ENCODE data around the gene SFI1.

SFI1 gene

DNA sequence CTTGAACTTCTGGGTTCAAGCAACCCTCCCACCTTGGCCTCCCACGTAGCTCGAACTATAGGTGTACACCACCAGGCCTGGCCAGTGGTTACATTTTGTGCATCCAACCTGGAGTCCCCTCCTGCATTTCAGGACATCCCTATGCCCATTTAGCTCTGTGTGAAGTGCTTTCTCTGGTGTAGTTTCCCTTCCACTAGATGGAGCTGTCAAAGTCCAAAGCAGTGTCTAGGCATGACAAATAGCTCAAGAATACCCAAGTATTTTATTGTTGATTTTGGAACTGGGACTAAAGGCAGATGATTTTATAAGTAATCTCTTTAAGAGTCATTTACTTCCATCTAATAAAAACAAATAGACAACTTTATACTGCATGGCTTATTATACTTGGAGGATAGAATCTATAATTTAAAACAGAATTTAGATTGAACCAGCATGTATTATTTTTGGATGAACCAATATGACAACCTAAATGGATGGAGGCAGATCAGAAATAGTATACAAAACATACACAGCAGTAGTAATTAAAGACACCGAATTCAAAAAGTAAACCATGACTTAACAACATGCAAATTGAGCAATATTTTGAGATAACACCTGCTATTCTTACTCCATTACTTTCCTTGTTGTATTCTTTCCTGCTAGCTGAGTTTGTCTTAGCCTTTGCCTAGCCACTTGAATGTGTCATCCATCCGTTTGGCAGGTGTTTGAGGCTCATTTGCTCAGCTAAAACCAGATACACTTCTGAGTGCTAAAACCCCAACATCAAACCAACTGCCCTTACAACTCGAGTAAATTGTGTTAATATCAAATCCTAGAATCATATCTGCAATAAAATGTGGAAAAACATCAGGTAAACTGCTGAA lies 44.4 kb upstream of the SFI1 start:
- peaks cover 26 to 71% (median 36%) of the 10 kb centered on the region in 4 experiments for H3K36me3 ChIP-seq (ENCODE audit: control insufficient read depth in 4 of 4, insufficient read depth in 4 of 4, low read length in 3 of 4)
- H3K27ac ChIP-seq (ENCODE audit: insufficient read depth in 1 of 2, low read depth in 1 of 2, low read length in 2 of 2, poor library complexity in 1 of 2, severe bottlenecking in 2 of 2) = no peak overlapping the region
- WGBS (ENCODE audit: insufficient coverage) = 96% methylated on average over 4 of the region's 5 CpGs
- H3K9me3 ChIP-seq (ENCODE audit: control extremely low read depth in 1 of 5, control insufficient read depth in 4 of 5, insufficient read depth in 2 of 5, low read depth in 1 of 5, low read length in 4 of 5) = no peaks in the 10 kb centered on the region
- CTCF ChIA-PET = interaction anchor here (0.6 to 2.1 kb wide), 12 partner anchors 9 to 406 kb away, joined by 3 to 13 read pairs (median 4); no protein-coding TSS in a partner anchor
- H3K27me3 ChIP-seq (replicated peaks in 2 of 5; ENCODE audit: control insufficient read depth in 4 of 5, insufficient read depth in 5 of 5, low read length in 4 of 5) = no peaks in the 10 kb centered on the region
- no peak overlapping the region for H3K4me3 ChIP-seq (ENCODE audit: control insufficient read depth in 1 of 7, extremely low read depth in 1 of 7, insufficient read depth in 4 of 7, low read depth in 2 of 7, low read length in 6 of 7)
- DNase-seq = peak; percentile 46 to 70 (median 67)
- POLR2A ChIA-PET = no interaction called here
- peaks cover 0 to 4% (median 1%) of the 10 kb centered on the region in 4 experiments for H3K4me1 ChIP-seq (ENCODE audit: control extremely low read depth in 1 of 4, control insufficient read depth in 4 of 4, insufficient read depth in 4 of 4, low read length in 3 of 4)

DNA sequence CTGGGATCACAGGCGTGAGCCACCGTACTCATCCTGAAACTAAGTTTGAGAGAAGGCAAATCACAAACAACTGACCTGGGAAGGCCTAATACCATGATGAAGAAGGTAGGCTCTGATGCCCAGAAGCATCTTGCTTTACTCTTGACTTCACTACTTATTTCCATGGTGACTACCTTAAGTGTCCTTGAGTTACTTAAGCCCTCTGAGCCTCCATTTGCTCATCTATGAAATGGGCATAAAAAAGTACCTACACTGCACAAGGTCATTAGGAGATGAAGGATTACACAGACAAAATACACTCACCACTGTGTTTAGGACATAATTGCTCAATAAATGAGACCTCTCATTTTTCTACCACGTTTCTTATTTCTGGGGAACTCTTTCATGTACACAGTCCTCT lies 34.6 kb upstream of the SFI1 start:
- no peaks in the 10 kb centered on the region for H3K9me3 ChIP-seq (ENCODE audit: control extremely low read depth in 1 of 5, control insufficient read depth in 4 of 5, insufficient read depth in 2 of 5, low read depth in 1 of 5, low read length in 4 of 5)
- no peaks in the 10 kb centered on the region for H3K4me1 ChIP-seq (ENCODE audit: control extremely low read depth in 1 of 4, control insufficient read depth in 4 of 4, insufficient read depth in 4 of 4, low read length in 3 of 4)
- no peak overlapping the region for H3K27ac ChIP-seq (ENCODE audit: insufficient read depth in 1 of 2, low read depth in 1 of 2, low read length in 2 of 2, poor library complexity in 1 of 2, severe bottlenecking in 2 of 2)
- POLR2A ChIA-PET = no interaction called here
- no peak for DNase-seq
- H3K27me3 ChIP-seq (replicated peaks in 2 of 5; ENCODE audit: control insufficient read depth in 4 of 5, insufficient read depth in 5 of 5, low read length in 4 of 5) = no peaks in the 10 kb centered on the region
- CTCF ChIA-PET = interaction anchor here (1.0 to 1.4 kb wide), 2 partner anchors 10 to 12 kb away, joined by 3 to 4 read pairs; no protein-coding TSS in a partner anchor
- H3K4me3 ChIP-seq (ENCODE audit: control insufficient read depth in 1 of 7, extremely low read depth in 1 of 7, insufficient read depth in 4 of 7, low read depth in 2 of 7, low read length in 6 of 7) = no peak overlapping the region
- peaks cover 20 to 66% (median 48%) of the 10 kb centered on the region in 4 experiments for H3K36me3 ChIP-seq (ENCODE audit: control insufficient read depth in 4 of 4, insufficient read depth in 4 of 4, low read length in 3 of 4)
- WGBS (ENCODE audit: insufficient coverage) = 100% methylated on average over 2 of the region's 3 CpGs

DNA sequence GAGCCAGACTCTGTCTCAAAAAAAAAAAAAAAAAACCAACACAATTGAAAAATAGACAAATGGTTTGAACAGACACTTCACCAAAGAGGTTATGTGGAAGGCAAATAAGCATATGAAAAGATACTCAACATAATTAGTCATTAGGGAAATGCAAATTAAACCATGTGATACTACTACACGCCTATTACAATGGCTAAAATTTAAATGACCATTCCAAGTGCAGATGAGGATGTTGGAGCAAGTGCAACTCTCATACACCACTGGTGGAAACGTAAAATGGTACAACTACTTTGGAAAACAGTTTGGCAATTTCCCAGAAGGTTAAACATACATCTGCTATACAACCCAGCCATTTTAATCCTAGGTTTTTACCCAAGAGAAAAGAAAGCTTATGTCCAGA lies 31.0 kb upstream of the SFI1 start:
- no peak for DNase-seq
- Histone ChIP-seq H3K4me1 (ENCODE audit: control extremely low read depth in 1 of 4, control insufficient read depth in 4 of 4, insufficient read depth in 4 of 4, low read length in 3 of 4) (no peaks in the 10 kb centered on the region), H3K36me3 (ENCODE audit: control insufficient read depth in 4 of 4, insufficient read depth in 4 of 4, low read length in 3 of 4) (peaks cover 14 to 74% (median 49%) of the 10 kb centered on the region in 4 experiments), H3K9me3 (ENCODE audit: control extremely low read depth in 1 of 5, control insufficient read depth in 4 of 5, insufficient read depth in 2 of 5, low read depth in 1 of 5, low read length in 4 of 5) (no peaks in the 10 kb centered on the region), H3K4me3 (ENCODE audit: control insufficient read depth in 1 of 7, extremely low read depth in 1 of 7, insufficient read depth in 4 of 7, low read depth in 2 of 7, low read length in 6 of 7) (no peak overlapping the region), H3K27ac (ENCODE audit: insufficient read depth in 1 of 2, low read depth in 1 of 2, low read length in 2 of 2, poor library complexity in 1 of 2, severe bottlenecking in 2 of 2) (no peak overlapping the region), H3K27me3 (replicated peaks in 2 of 5; ENCODE audit: control insufficient read depth in 4 of 5, insufficient read depth in 5 of 5, low read length in 4 of 5) (no peaks in the 10 kb centered on the region)
- ChIA-PET CTCF (interaction anchor here (0.7 to 1.1 kb wide), 2 partner anchors 20 to 195 kb away, joined by 3 read pairs; no protein-coding TSS in a partner anchor), POLR2A (no interaction called here)
- no CpG with 5 or more reads among the region's 2 CpGs for WGBS (ENCODE audit: insufficient coverage)

DNA sequence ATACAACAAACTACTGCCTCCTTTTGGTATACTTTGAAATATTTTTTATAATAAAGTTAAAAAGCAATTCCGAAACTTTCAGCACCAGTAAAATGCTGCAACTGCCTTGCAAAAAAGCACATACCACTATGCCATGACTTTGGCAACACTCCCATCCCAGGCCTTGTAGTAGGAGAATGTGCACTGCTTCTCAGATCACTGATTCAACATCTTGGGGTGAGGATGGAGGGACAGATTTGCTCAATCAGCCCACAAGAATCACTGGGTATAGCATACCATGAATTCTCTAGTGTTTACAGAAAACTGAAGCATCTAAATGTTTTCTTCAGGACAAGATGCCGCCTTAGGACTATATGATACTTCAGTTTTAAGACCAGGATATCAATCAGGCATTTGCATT lies 21.6 kb upstream of the SFI1 start:
- DNase-seq = no peak
- ChIA-PET CTCF (no interaction called here), POLR2A (no interaction called here)
- no peak overlapping the region for H3K4me3 ChIP-seq (ENCODE audit: control insufficient read depth in 1 of 7, extremely low read depth in 1 of 7, insufficient read depth in 4 of 7, low read depth in 2 of 7, low read length in 6 of 7)
- H3K36me3 ChIP-seq (ENCODE audit: control insufficient read depth in 4 of 4, insufficient read depth in 4 of 4, low read length in 3 of 4) = peaks cover 13 to 47% (median 20%) of the 10 kb centered on the region in 4 experiments
- H3K4me1 ChIP-seq (ENCODE audit: control extremely low read depth in 1 of 4, control insufficient read depth in 4 of 4, insufficient read depth in 4 of 4, low read length in 3 of 4) = peaks cover 0 to 5% (median 0%) of the 10 kb centered on the region in 4 experiments
- no peaks in the 10 kb centered on the region for H3K27me3 ChIP-seq (replicated peaks in 2 of 5; ENCODE audit: control insufficient read depth in 4 of 5, insufficient read depth in 5 of 5, low read length in 4 of 5)
- no peak overlapping the region for H3K27ac ChIP-seq (ENCODE audit: insufficient read depth in 1 of 2, low read depth in 1 of 2, low read length in 2 of 2, poor library complexity in 1 of 2, severe bottlenecking in 2 of 2)
- no CpG with 5 or more reads among the region's 2 CpGs for WGBS (ENCODE audit: insufficient coverage)
- H3K9me3 ChIP-seq (ENCODE audit: control extremely low read depth in 1 of 5, control insufficient read depth in 4 of 5, insufficient read depth in 2 of 5, low read depth in 1 of 5, low read length in 4 of 5) = no peaks in the 10 kb centered on the region

DNA sequence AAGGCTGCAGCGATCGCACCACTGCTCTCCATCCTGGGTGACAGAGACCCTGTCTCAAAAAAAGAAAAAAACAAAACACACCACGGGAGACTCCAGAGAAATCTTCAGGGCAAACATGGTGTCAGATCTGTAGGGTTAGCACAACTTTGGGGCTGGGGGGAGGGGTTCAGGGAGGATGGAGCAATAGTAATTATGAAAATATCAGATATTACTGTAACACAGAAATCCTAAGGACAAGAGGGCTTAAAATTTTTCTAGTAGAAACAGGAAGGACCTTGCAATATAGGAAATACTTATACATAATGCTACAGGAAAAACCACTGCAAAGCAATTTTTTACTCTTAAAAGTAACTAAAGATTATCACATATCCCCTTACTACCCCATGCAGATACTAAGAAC lies 20.5 kb upstream of the SFI1 start:
- no peak for DNase-seq
- Histone ChIP-seq H3K4me3 (ENCODE audit: control insufficient read depth in 1 of 7, extremely low read depth in 1 of 7, insufficient read depth in 4 of 7, low read depth in 2 of 7, low read length in 6 of 7) (no peak overlapping the region), H3K27ac (ENCODE audit: insufficient read depth in 1 of 2, low read depth in 1 of 2, low read length in 2 of 2, poor library complexity in 1 of 2, severe bottlenecking in 2 of 2) (no peak overlapping the region), H3K27me3 (replicated peaks in 2 of 5; ENCODE audit: control insufficient read depth in 4 of 5, insufficient read depth in 5 of 5, low read length in 4 of 5) (no peaks in the 10 kb centered on the region), H3K9me3 (ENCODE audit: control extremely low read depth in 1 of 5, control insufficient read depth in 4 of 5, insufficient read depth in 2 of 5, low read depth in 1 of 5, low read length in 4 of 5) (no peaks in the 10 kb centered on the region), H3K36me3 (ENCODE audit: control insufficient read depth in 4 of 4, insufficient read depth in 4 of 4, low read length in 3 of 4) (peaks cover 9 to 51% (median 19%) of the 10 kb centered on the region in 4 experiments), H3K4me1 (ENCODE audit: control extremely low read depth in 1 of 4, control insufficient read depth in 4 of 4, insufficient read depth in 4 of 4, low read length in 3 of 4) (peaks cover 0 to 5% (median 0%) of the 10 kb centered on the region in 4 experiments)
- ChIA-PET POLR2A (no interaction called here), CTCF (no interaction called here)
- WGBS (ENCODE audit: insufficient coverage) = 90% methylated on average over 2 of the region's 3 CpGs

DNA sequence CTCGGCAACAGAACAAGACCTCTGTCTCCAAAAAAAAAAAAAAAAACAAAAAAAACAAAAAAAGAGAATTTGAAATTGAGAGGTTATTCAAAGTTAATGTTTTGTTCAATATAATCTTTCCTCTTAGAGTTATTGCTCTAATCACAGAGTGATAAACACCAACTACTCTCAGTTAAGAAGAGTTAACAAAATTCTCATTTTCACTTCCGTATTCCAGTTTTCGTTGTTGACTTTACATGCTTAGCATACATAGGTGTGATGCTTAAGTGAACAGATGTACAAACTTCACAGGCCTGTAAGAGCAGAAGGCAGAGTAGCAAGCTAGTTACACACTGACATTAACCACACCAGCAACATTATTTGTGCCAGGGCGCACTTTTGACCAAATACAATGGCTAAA lies 19.0 kb upstream of the SFI1 start:
- WGBS (ENCODE audit: insufficient coverage) = 100% methylated on average over 1 of the region's 4 CpGs
- no peak for DNase-seq
- Histone ChIP-seq H3K27me3 (replicated peaks in 2 of 5; ENCODE audit: control insufficient read depth in 4 of 5, insufficient read depth in 5 of 5, low read length in 4 of 5) (no peaks in the 10 kb centered on the region), H3K9me3 (ENCODE audit: control extremely low read depth in 1 of 5, control insufficient read depth in 4 of 5, insufficient read depth in 2 of 5, low read depth in 1 of 5, low read length in 4 of 5) (no peaks in the 10 kb centered on the region), H3K27ac (ENCODE audit: insufficient read depth in 1 of 2, low read depth in 1 of 2, low read length in 2 of 2, poor library complexity in 1 of 2, severe bottlenecking in 2 of 2) (no peak overlapping the region), H3K4me1 (ENCODE audit: control extremely low read depth in 1 of 4, control insufficient read depth in 4 of 4, insufficient read depth in 4 of 4, low read length in 3 of 4) (peaks cover 0 to 5% (median 0%) of the 10 kb centered on the region in 4 experiments), H3K4me3 (ENCODE audit: control insufficient read depth in 1 of 7, extremely low read depth in 1 of 7, insufficient read depth in 4 of 7, low read depth in 2 of 7, low read length in 6 of 7) (no peak overlapping the region), H3K36me3 (ENCODE audit: control insufficient read depth in 4 of 4, insufficient read depth in 4 of 4, low read length in 3 of 4) (peaks cover 9 to 50% (median 24%) of the 10 kb centered on the region in 4 experiments)
- POLR2A ChIA-PET = interaction anchor here (1.1 kb wide), 1 partner anchor 137 kb away, joined by 3 read pairs; no protein-coding TSS in a partner anchor
- CTCF ChIA-PET = interaction anchor here (0.9 kb wide), 1 partner anchor 26 kb away, joined by 3 read pairs; no protein-coding TSS in a partner anchor

DNA sequence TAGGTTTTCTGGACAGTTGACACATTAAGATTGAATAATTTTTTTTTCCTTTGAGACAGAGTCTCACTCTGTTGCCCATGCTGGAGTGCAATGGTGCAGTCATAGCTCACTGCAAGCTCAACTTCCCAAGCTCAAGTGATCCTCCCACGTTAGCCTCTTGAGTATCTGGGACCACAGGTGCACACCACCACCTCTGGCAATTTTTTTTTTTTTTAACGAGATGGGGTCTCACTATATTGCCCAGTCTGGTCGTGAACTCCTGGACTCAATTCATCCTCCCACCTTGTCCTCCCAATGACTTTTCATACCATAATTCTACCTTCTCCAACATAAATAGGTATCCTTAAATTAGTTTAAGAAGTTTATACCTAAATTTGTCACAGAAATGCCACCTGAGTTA lies 15.2 kb upstream of the SFI1 start:
- ChIA-PET POLR2A (no interaction called here), CTCF (interaction anchor here (0.6 kb wide), 1 partner anchor 15 kb away, joined by 3 read pairs; no protein-coding TSS in a partner anchor)
- Histone ChIP-seq H3K4me3 (ENCODE audit: control insufficient read depth in 1 of 7, extremely low read depth in 1 of 7, insufficient read depth in 4 of 7, low read depth in 2 of 7, low read length in 6 of 7) (no peak overlapping the region), H3K9me3 (ENCODE audit: control extremely low read depth in 1 of 5, control insufficient read depth in 4 of 5, insufficient read depth in 2 of 5, low read depth in 1 of 5, low read length in 4 of 5) (no peaks in the 10 kb centered on the region), H3K36me3 (ENCODE audit: control insufficient read depth in 4 of 4, insufficient read depth in 4 of 4, low read length in 3 of 4) (peaks cover 9 to 55% (median 34%) of the 10 kb centered on the region in 4 experiments), H3K27ac (ENCODE audit: insufficient read depth in 1 of 2, low read depth in 1 of 2, low read length in 2 of 2, poor library complexity in 1 of 2, severe bottlenecking in 2 of 2) (no peak overlapping the region), H3K27me3 (replicated peaks in 2 of 5; ENCODE audit: control insufficient read depth in 4 of 5, insufficient read depth in 5 of 5, low read length in 4 of 5) (no peaks in the 10 kb centered on the region), H3K4me1 (ENCODE audit: control extremely low read depth in 1 of 4, control insufficient read depth in 4 of 4, insufficient read depth in 4 of 4, low read length in 3 of 4) (peaks cover 0 to 1% (median 0%) of the 10 kb centered on the region in 4 experiments)
- WGBS (ENCODE audit: insufficient coverage) = 89% methylated on average over 3 of the region's 3 CpGs
- DNase-seq = no peak

Measured in common myeloid progenitor, CD34-positive (primary cell).